ENCODE measurements around the gene CACNA1C. TPM values are rescaled to one million over a fixed set of nuclear protein-coding genes. Genes with fewer than 3 reads are reported as not detected.

Gene CACNA1C
- total and polyA plus RNA-seq, 2 donors (not counting 1 experiment from before 2014, with no cell fraction given) = 7.6 to 11.4 TPM

- no peaks in the 10 kb centered on the region for H3K27me3 ChIP-seq (ENCODE audit: control insufficient read depth, insufficient read depth, low read length)
- H3K36me3 ChIP-seq (ENCODE audit: control insufficient read depth, insufficient read depth, low read length) = no peaks in the 10 kb centered on the region
- H3K4me1 ChIP-seq (ENCODE audit: control insufficient read depth, extremely low read depth, insufficient read depth, low read length) = peaks cover 40% of the 10 kb centered on the region
- no peak overlapping the region for H3K9ac ChIP-seq (ENCODE audit: insufficient read depth, low read length)
- no peak for TF ChIP-seq EZH2 (IDR thresholded peaks at IDR 0.05; ENCODE audit: low read length, missing control alignments)
- TF ChIP-seq, protein P1, sequence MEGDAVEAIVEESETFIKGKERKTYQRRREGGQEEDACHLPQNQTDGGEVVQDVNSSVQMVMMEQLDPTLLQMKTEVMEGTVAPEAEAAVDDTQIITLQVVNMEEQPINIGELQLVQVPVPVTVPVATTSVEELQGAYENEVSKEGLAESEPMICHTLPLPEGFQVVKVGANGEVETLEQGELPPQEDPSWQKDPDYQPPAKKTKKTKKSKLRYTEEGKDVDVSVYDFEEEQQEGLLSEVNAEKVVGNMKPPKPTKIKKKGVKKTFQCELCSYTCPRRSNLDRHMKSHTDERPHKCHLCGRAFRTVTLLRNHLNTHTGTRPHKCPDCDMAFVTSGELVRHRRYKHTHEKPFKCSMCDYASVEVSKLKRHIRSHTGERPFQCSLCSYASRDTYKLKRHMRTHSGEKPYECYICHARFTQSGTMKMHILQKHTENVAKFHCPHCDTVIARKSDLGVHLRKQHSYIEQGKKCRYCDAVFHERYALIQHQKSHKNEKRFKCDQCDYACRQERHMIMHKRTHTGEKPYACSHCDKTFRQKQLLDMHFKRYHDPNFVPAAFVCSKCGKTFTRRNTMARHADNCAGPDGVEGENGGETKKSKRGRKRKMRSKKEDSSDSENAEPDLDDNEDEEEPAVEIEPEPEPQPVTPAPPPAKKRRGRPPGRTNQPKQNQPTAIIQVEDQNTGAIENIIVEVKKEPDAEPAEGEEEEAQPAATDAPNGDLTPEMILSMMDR (conservative IDR thresholded peaks at IDR 0.05 in 1 of 2, IDR thresholded peaks at IDR 0.05 in 1 of 2; ENCODE audit: low read depth in 1 of 2, low read length in 2 of 2) = no peak
- peak overlapping the region; percentile 11 for H3K4me2 ChIP-seq (ENCODE audit: extremely low read depth, insufficient read depth, low read length)
- DNase-seq (ENCODE audit: low read depth in 2 of 2) = no peak
- no peak overlapping the region for H3K4me3 ChIP-seq (replicated peaks in 1 of 4; ENCODE audit: control extremely low read depth in 1 of 4, insufficient read depth in 1 of 4, low read depth in 3 of 4, low read length in 4 of 4)
- no peaks in the 10 kb centered on the region for H3K79me2 ChIP-seq (ENCODE audit: control insufficient read depth, insufficient read depth, low read length)
- H2AFZ ChIP-seq (ENCODE audit: low read length) = no peak overlapping the region
- no peaks in the 10 kb centered on the region for H3K9me3 ChIP-seq (ENCODE audit: control insufficient read depth, insufficient read depth, low read depth, low read length)
- peak overlapping the region; percentile 92 for H3K27ac ChIP-seq (ENCODE audit: insufficient read depth, low read length)
- H4K20me1 ChIP-seq (ENCODE audit: control insufficient read depth, extremely low read depth, insufficient read depth, low read length) = no peaks in the 10 kb centered on the region
Observed at GRCh38 chr12:2335513-2335912, 282.7 kb downstream of the CACNA1C start.

- H3K27ac ChIP-seq (ENCODE audit: insufficient read depth, low read length) = peak overlapping the region; percentile 92
- H2AFZ ChIP-seq (ENCODE audit: low read length) = no peak overlapping the region
- H3K4me2 ChIP-seq (ENCODE audit: extremely low read depth, insufficient read depth, low read length) = no peak overlapping the region
- H3K9ac ChIP-seq (ENCODE audit: insufficient read depth, low read length) = no peak overlapping the region
- H3K4me1 ChIP-seq (ENCODE audit: control insufficient read depth, extremely low read depth, insufficient read depth, low read length) = peaks cover 40% of the 10 kb centered on the region
- no peak overlapping the region for H3K4me3 ChIP-seq (replicated peaks in 1 of 4; ENCODE audit: control extremely low read depth in 1 of 4, insufficient read depth in 1 of 4, low read depth in 3 of 4, low read length in 4 of 4)
- H3K79me2 ChIP-seq (ENCODE audit: control insufficient read depth, insufficient read depth, low read length) = no peaks in the 10 kb centered on the region
- H3K9me3 ChIP-seq (ENCODE audit: control insufficient read depth, insufficient read depth, low read depth, low read length) = no peaks in the 10 kb centered on the region
- no peak for TF ChIP-seq EZH2 (IDR thresholded peaks at IDR 0.05; ENCODE audit: low read length, missing control alignments)
- TF ChIP-seq, protein P1 (conservative IDR thresholded peaks at IDR 0.05 in 1 of 2, IDR thresholded peaks at IDR 0.05 in 1 of 2; ENCODE audit: low read depth in 1 of 2, low read length in 2 of 2) = no peak
- H4K20me1 ChIP-seq (ENCODE audit: control insufficient read depth, extremely low read depth, insufficient read depth, low read length) = no peaks in the 10 kb centered on the region
- DNase-seq (ENCODE audit: low read depth in 2 of 2) = no peak
- no peaks in the 10 kb centered on the region for H3K27me3 ChIP-seq (ENCODE audit: control insufficient read depth, insufficient read depth, low read length)
- no peaks in the 10 kb centered on the region for H3K36me3 ChIP-seq (ENCODE audit: control insufficient read depth, insufficient read depth, low read length)
Observed at GRCh38 chr12:2335916-2336315, 283.1 kb downstream of the CACNA1C start.

GRCh38 chr12:2336409-2336829 is 283.6 kb downstream of the CACNA1C start:
- DNase-seq (ENCODE audit: low read depth in 2 of 2) = peak; percentile 92 to 97
- Histone ChIP-seq H3K4me2 (ENCODE audit: extremely low read depth, insufficient read depth, low read length) (peak overlapping the region; percentile 21), H3K9me3 (ENCODE audit: control insufficient read depth, insufficient read depth, low read depth, low read length) (no peaks in the 10 kb centered on the region), H3K27ac (ENCODE audit: insufficient read depth, low read length) (peak overlapping the region; percentile 92), H2AFZ (ENCODE audit: low read length) (no peak overlapping the region), H3K27me3 (ENCODE audit: control insufficient read depth, insufficient read depth, low read length) (no peaks in the 10 kb centered on the region), H3K9ac (ENCODE audit: insufficient read depth, low read length) (peak overlapping the region; percentile 43), H3K79me2 (ENCODE audit: control insufficient read depth, insufficient read depth, low read length) (no peaks in the 10 kb centered on the region), H3K4me1 (ENCODE audit: control insufficient read depth, extremely low read depth, insufficient read depth, low read length) (peaks cover 42% of the 10 kb centered on the region), H4K20me1 (ENCODE audit: control insufficient read depth, extremely low read depth, insufficient read depth, low read length) (no peaks in the 10 kb centered on the region), H3K36me3 (ENCODE audit: control insufficient read depth, insufficient read depth, low read length) (no peaks in the 10 kb centered on the region), H3K4me3 (replicated peaks in 1 of 4; ENCODE audit: control extremely low read depth in 1 of 4, insufficient read depth in 1 of 4, low read depth in 3 of 4, low read length in 4 of 4) (no peak overlapping the region)
- TF ChIP-seq, protein P1 (conservative IDR thresholded peaks at IDR 0.05 in 1 of 2, IDR thresholded peaks at IDR 0.05 in 1 of 2; ENCODE audit: low read depth in 1 of 2, low read length in 2 of 2) = no peak
- TF ChIP-seq EZH2 (IDR thresholded peaks at IDR 0.05; ENCODE audit: low read length, missing control alignments) = no peak
